ENCODE results near the gene DEPDC4. TPM values are rescaled to one million over a fixed set of nuclear protein-coding genes. Genes with fewer than 3 reads are reported as not detected.

Gene DEPDC4
- total RNA-seq, 2 donors from 2014 or later, result 4.8 to 7.3 TPM

- DNase-seq, result no peak
- H3K9me3 ChIP-seq (ENCODE audit: control insufficient read depth, low read length), result no peaks in the 10 kb centered on the region
- peaks cover 44% of the 10 kb centered on the region for H3K36me3 Mint-ChIP-seq (ENCODE audit: low read depth)
- no peaks in the 10 kb centered on the region for H3K27me3 Mint-ChIP-seq (ENCODE audit: insufficient read depth)
- no peak for TF ChIP-seq CTCF (conservative IDR thresholded peaks at IDR 0.05)
- H3K36me3 ChIP-seq (ENCODE audit: control insufficient read depth, insufficient read depth, low read length), result peaks cover 84% of the 10 kb centered on the region
- no peak overlapping the region for H3K4me3 ChIP-seq (ENCODE audit: low read length)
- H3K4me1 Mint-ChIP-seq, result no peaks in the 10 kb centered on the region
- H3K27me3 ChIP-seq (ENCODE audit: control insufficient read depth, insufficient read depth, low read length, poor library complexity, severe bottlenecking), result no peaks in the 10 kb centered on the region
- H3K4me3 Mint-ChIP-seq, result no peak overlapping the region
- no peaks in the 10 kb centered on the region for H3K4me1 ChIP-seq (ENCODE audit: control insufficient read depth, insufficient read depth, low read length)
- no peak overlapping the region for H3K27ac ChIP-seq (ENCODE audit: low read depth, low read length)
- no peak overlapping the region for H3K9ac ChIP-seq (ENCODE audit: extremely low read depth, low read length, poor library complexity, severe bottlenecking)
- H3K27ac Mint-ChIP-seq, result no peak overlapping the region
- no peaks in the 10 kb centered on the region for H3K9me3 Mint-ChIP-seq
- 88 to 92% methylated on average over 1 of the region's 2 CpGs for WGBS, 2 experiments (ENCODE audit: insufficient coverage in 1 of 2, insufficient read length in 1 of 2)
These were observed 52.4 kb downstream of the DEPDC4 start for GRCh38 chr12:100214518-100214917.

- no peaks in the 10 kb centered on the region for H3K4me1 ChIP-seq (ENCODE audit: control insufficient read depth, insufficient read depth, low read length)
- no peaks in the 10 kb centered on the region for H3K27me3 ChIP-seq (ENCODE audit: control insufficient read depth, insufficient read depth, low read length, poor library complexity, severe bottlenecking)
- WGBS, 2 experiments (ENCODE audit: insufficient coverage in 1 of 2, insufficient read length in 1 of 2), result 94 to 96% methylated on average over 3 to 4 of the region's 5 CpGs
- no peak overlapping the region for H3K27ac Mint-ChIP-seq
- H3K9me3 ChIP-seq (ENCODE audit: control insufficient read depth, low read length), result no peaks in the 10 kb centered on the region
- peaks cover 54% of the 10 kb centered on the region for H3K36me3 Mint-ChIP-seq (ENCODE audit: low read depth)
- no peak overlapping the region for H3K4me3 ChIP-seq (ENCODE audit: low read length)
- no peak for DNase-seq
- H3K9ac ChIP-seq (ENCODE audit: extremely low read depth, low read length, poor library complexity, severe bottlenecking), result no peak overlapping the region
- no peak for TF ChIP-seq CTCF (conservative IDR thresholded peaks at IDR 0.05)
- H3K27ac ChIP-seq (ENCODE audit: low read depth, low read length), result no peak overlapping the region
- H3K9me3 Mint-ChIP-seq, result no peaks in the 10 kb centered on the region
- H3K4me3 Mint-ChIP-seq, result no peak overlapping the region
- no peaks in the 10 kb centered on the region for H3K27me3 Mint-ChIP-seq (ENCODE audit: insufficient read depth)
- H3K4me1 Mint-ChIP-seq, result no peaks in the 10 kb centered on the region
- peaks cover 84% of the 10 kb centered on the region for H3K36me3 ChIP-seq (ENCODE audit: control insufficient read depth, insufficient read depth, low read length)
These were observed 53.6 kb downstream of the DEPDC4 start for GRCh38 chr12:100213016-100213891.

GRCh38 chr12:100211698-100212097 is 55.2 kb downstream of the DEPDC4 start:
- Histone ChIP-seq H3K9me3 (ENCODE audit: control insufficient read depth, low read length) (no peaks in the 10 kb centered on the region), H3K27ac (ENCODE audit: low read depth, low read length) (no peak overlapping the region), H3K27me3 (ENCODE audit: control insufficient read depth, insufficient read depth, low read length, poor library complexity, severe bottlenecking) (no peaks in the 10 kb centered on the region), H3K4me3 (ENCODE audit: low read length) (no peak overlapping the region), H3K36me3 (ENCODE audit: control insufficient read depth, insufficient read depth, low read length) (peaks cover 86% of the 10 kb centered on the region), H3K9ac (ENCODE audit: extremely low read depth, low read length, poor library complexity, severe bottlenecking) (no peak overlapping the region), H3K4me1 (ENCODE audit: control insufficient read depth, insufficient read depth, low read length) (no peaks in the 10 kb centered on the region)
- no peaks in the 10 kb centered on the region for H3K9me3 Mint-ChIP-seq
- no peaks in the 10 kb centered on the region for H3K4me1 Mint-ChIP-seq
- no peak for DNase-seq
- H3K36me3 Mint-ChIP-seq (ENCODE audit: low read depth), result peaks cover 65% of the 10 kb centered on the region
- no peak overlapping the region for H3K27ac Mint-ChIP-seq
- no peaks in the 10 kb centered on the region for H3K27me3 Mint-ChIP-seq (ENCODE audit: insufficient read depth)
- WGBS, 2 experiments (ENCODE audit: insufficient coverage in 1 of 2, insufficient read length in 1 of 2), result no CpG with 5 or more reads among the region's 2 CpGs
- no peak overlapping the region for H3K4me3 Mint-ChIP-seq
- no peak for TF ChIP-seq CTCF (conservative IDR thresholded peaks at IDR 0.05)
